Parathyroid adenoma (tissue), 2 donors: Measurements from ENCODE around the gene SPCS1.

Source experiments
- H2AFZ ChIP-seq: fragments of 300-600 bp; sonication (generic); one replicate; pipeline ENCODE4 v1.7.0; 2017; ENCODE audit warnings: antibody characterized with exemption, mild to moderate bottlenecking
- H3K27ac ChIP-seq: fragments of 300-600 bp; sonication (generic); one replicate; pipeline ENCODE4 v1.7.0; 2017
- H3K27me3 ChIP-seq: fragments of 300-600 bp; sonication (generic); one replicate; pipeline ENCODE4 v1.7.0; 2017; ENCODE audit warnings: low read length; ENCODE audit not compliant: control insufficient read depth, insufficient read depth
- H3K36me3 ChIP-seq: fragments of 300-600 bp; sonication (generic); one replicate; pipeline ENCODE4 v1.7.0; 2017; ENCODE audit warnings: low read length; ENCODE audit not compliant: control insufficient read depth, insufficient read depth
- H3K4me1 ChIP-seq: fragments of 300-600 bp; sonication (generic); one replicate; pipeline ENCODE4 v1.7.0; 2017; ENCODE audit warnings: control low read depth
- H3K4me2 ChIP-seq: fragments of 300-600 bp; sonication (generic); one replicate; pipeline ENCODE4 v1.7.0; 2017; ENCODE audit warnings: low read length
- H3K4me3 ChIP-seq: fragments of 300-600 bp; sonication (generic); one replicate; pipeline ENCODE4 v1.7.0; 2017; ENCODE audit warnings: low read depth, low read length
- H3K79me2 ChIP-seq: fragments of 300-600 bp; sonication (generic); one replicate; pipeline ENCODE4 v1.7.0; 2017; ENCODE audit warnings: control low read depth
- H3K9ac ChIP-seq: fragments of 300-600 bp; sonication (generic); one replicate; pipeline ENCODE4 v1.7.0; 2017; ENCODE audit warnings: mild to moderate bottlenecking
- H3K9me3 ChIP-seq: fragments of 300-600 bp; sonication (generic); one replicate; pipeline ENCODE4 v1.7.0; 2017; ENCODE audit warnings: low read length; ENCODE audit not compliant: control insufficient read depth
- CTCF ChIP-seq: fragments of 300-600 bp; sonication (generic); IDR thresholded peaks from one replicate; pipeline ENCODE4 v1.7.0; 2017; ENCODE audit warnings: antibody characterized with exemption, mild to moderate bottlenecking
- donor health status: primary hyperparathyroidism.

SPCS1 gene

DNA sequence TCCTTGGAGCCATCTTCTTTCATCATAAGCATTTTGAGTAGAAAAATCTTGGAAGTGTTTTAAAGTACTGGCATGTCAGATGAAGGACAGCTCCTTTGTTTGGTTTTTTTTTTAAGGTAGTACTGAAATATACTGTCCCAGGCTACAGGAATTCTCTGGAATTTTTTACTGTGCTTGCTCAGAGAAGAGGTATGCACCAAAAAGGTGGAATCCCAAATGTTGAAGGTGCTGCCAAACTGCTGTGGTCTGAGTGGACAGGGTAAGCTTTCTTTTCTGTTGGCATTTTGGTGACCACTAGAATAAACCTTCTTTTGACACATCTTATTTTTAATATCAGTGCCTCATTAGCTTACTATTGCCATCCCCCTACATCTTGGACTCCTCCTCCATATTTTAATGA lies 12.8 kb upstream of the SPCS1 start:
- H3K27ac ChIP-seq, result no peak overlapping the region
- H3K4me1 ChIP-seq, result no peaks in the 10 kb centered on the region
- H3K4me2 ChIP-seq, result no peak overlapping the region
- H3K4me3 ChIP-seq, result no peak overlapping the region
- TF ChIP-seq CTCF, result no peak
- no peaks in the 10 kb centered on the region for H3K36me3 ChIP-seq
- H2AFZ ChIP-seq, result no peak overlapping the region
- H3K9me3 ChIP-seq, result no peaks in the 10 kb centered on the region
- no peaks in the 10 kb centered on the region for H3K79me2 ChIP-seq
- H3K9ac ChIP-seq, result no peak overlapping the region
- no peaks in the 10 kb centered on the region for H3K27me3 ChIP-seq

- Histone ChIP-seq H3K4me2 (peak overlapping the region; percentile 13), H3K27ac (no peak overlapping the region), H3K27me3 (no peaks in the 10 kb centered on the region), H3K4me1 (no peaks in the 10 kb centered on the region), H3K79me2 (no peaks in the 10 kb centered on the region), H3K4me3 (no peak overlapping the region), H3K9ac (no peak overlapping the region), H3K36me3 (no peaks in the 10 kb centered on the region), H2AFZ (no peak overlapping the region), H3K9me3 (no peaks in the 10 kb centered on the region)
- no peak for TF ChIP-seq CTCF
These were observed 11.2 kb upstream of the SPCS1 start for GRCh38 chr3:52694528-52695189.

GRCh38 chr3:52695798-52696671 lies 9.9 kb upstream of the SPCS1 start:
- H2AFZ ChIP-seq, result no peak overlapping the region
- no peak overlapping the region for H3K9ac ChIP-seq
- H3K9me3 ChIP-seq, result no peaks in the 10 kb centered on the region
- no peaks in the 10 kb centered on the region for H3K36me3 ChIP-seq
- H3K4me2 ChIP-seq, result no peak overlapping the region
- no peak overlapping the region for H3K4me3 ChIP-seq
- no peaks in the 10 kb centered on the region for H3K27me3 ChIP-seq
- no peak for TF ChIP-seq CTCF
- no peak overlapping the region for H3K27ac ChIP-seq
- no peaks in the 10 kb centered on the region for H3K4me1 ChIP-seq
- peaks cover 4% of the 10 kb centered on the region for H3K79me2 ChIP-seq

DNA sequence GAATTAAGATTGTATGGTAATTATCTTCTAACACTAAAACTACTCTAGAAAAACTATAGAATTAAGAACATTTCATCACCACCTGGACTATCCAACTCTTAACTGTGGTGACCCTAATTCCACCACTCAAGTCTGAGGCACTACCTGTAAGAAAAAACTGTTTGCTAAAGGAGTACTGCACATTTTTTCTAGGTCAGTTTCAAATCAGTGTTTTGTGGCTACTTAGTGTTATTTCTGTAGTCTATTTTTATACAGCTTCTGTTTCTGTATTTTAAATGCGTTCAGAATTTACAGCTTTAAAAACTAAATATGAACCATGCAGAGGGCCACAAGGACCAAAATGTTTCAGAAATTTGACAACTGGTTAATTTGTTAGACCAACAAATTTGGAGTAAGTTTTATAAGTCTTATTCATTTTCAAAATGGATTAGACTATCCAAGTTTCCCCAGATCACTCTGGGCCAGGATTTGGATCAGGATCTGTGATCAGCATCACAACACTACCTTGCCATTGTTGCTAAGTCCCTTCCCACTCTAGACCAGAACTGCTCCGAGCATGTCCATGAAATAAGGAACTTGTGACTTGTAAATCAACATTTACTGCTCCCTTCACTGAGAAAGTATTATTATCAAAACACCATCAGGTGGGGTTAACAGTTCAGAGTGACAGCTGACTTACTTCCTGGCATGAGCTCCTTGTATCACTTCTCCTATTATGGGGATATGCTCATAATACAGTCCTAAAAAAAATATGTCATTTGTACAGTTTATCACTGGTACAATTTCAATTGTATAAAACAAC lies 8.9 kb upstream of the SPCS1 start:
- Histone ChIP-seq H3K4me2 (no peak overlapping the region), H3K27me3 (no peaks in the 10 kb centered on the region), H3K27ac (no peak overlapping the region), H2AFZ (no peak overlapping the region), H3K4me1 (no peaks in the 10 kb centered on the region), H3K4me3 (no peak overlapping the region), H3K9ac (no peak overlapping the region), H3K36me3 (no peaks in the 10 kb centered on the region), H3K9me3 (no peaks in the 10 kb centered on the region), H3K79me2 (peaks cover 8% of the 10 kb centered on the region)
- TF ChIP-seq CTCF, result no peak
